Endothelial cell of umbilical vein (primary cell): ENCODE measurements around the gene SMARCA2. TPM values are rescaled to one million over a fixed set of nuclear protein-coding genes. Genes with fewer than 3 reads are reported as not detected.

Experiments
- BruUV-seq: library from RNA; stranded (reverse); fragments of 400-500 nt; replicated peaks from 2 replicates; lab custom pipeline; 2021; lab: Mats Ljungman, UMichigan
- CTCF ChIA-PET: fragments of 300-600, 350-600 bp; sonication (Branson Sonifier 250); formaldehyde crosslinking; loops from one replicate; lab custom pipeline; 2021; ENCODE audit warnings: antibody characterized with exemption, inconsistent platforms; lab: Charles Lee
- POLR2A ChIA-PET: fragments of 300-600, 350-600 bp; sonication (Branson Sonifier 250); formaldehyde crosslinking; loops from one replicate; lab custom pipeline; 2021; ENCODE audit warnings: antibody characterized with exemption, inconsistent platforms; lab: Charles Lee
- DNase-seq: peaks from one replicate; pipeline ENCODE4 v3.0.0-alpha.2; 2011; ENCODE audit warnings: low read depth, low spot score
- FAIRE-seq: peaks from 2 replicates; lab custom pipeline; 2011; peaks lifted over from hg19 to GRCh38; lab: Jason Lieb, UNC
- H2AFZ ChIP-seq: 2 replicates; pipeline ENCODE4 v1.6.0; 2012; ENCODE audit warnings: low read depth, low read length, control low read depth, inconsistent platforms
- H3K27ac ChIP-seq: 2 replicates; pipeline ENCODE4 v1.5.1; 2011; ENCODE audit warnings: low read depth, mild to moderate bottlenecking, control low read depth, low read length, moderate library complexity; ENCODE audit not compliant: insufficient read depth
- H3K27me3 ChIP-seq, 2 experiments: 2 replicates each; pipeline versions ENCODE4 v1.6.0 to v1.6.1; 2011; ENCODE audit warnings: low read length in 2 of 2, mixed read lengths in 1 of 2; ENCODE audit not compliant: control insufficient read depth in 2 of 2, insufficient read depth in 2 of 2
- H3K36me3 ChIP-seq, 2 experiments: 2 replicates in 1 of 2; 3 replicates in 1 of 2; pipeline ENCODE4 v1.5.1; 2011; ENCODE audit warnings: low read length in 2 of 2, mild to moderate bottlenecking in 1 of 2, moderate library complexity in 1 of 2; ENCODE audit not compliant: control insufficient read depth in 2 of 2, insufficient read depth in 2 of 2; ENCODE audit errors: extremely low read depth in 1 of 2
- H3K4me1 ChIP-seq: 3 replicates; pipeline ENCODE4 v1.5.1; 2011; ENCODE audit warnings: mild to moderate bottlenecking, low read length; ENCODE audit not compliant: control insufficient read depth, insufficient read depth; ENCODE audit errors: extremely low read depth
- H3K4me2 ChIP-seq: 2 replicates; pipeline ENCODE4 v1.6.1; 2011; ENCODE audit warnings: low read length, control low read depth, mixed read lengths; ENCODE audit not compliant: insufficient read depth
- H3K4me3 ChIP-seq, 3 experiments: fragments of 200-600 bp in 1 of 3; sonication (generic), shearing (Covaris generic) in 1 of 3; replicated peaks in 1 of 3; 2 replicates each; pipeline ENCODE4 v1.5.1; 2011 to 2016; ENCODE audit warnings: control low read depth in 3 of 3, low read length in 3 of 3, mild to moderate bottlenecking in 2 of 3, inconsistent platforms in 1 of 3, low read depth in 1 of 3, moderate library complexity in 1 of 3; ENCODE audit not compliant: insufficient read depth in 1 of 3
- H3K79me2 ChIP-seq: 2 replicates; pipeline ENCODE4 v1.6.0; 2012; ENCODE audit warnings: low read length, inconsistent platforms; ENCODE audit not compliant: control insufficient read depth, insufficient read depth
- H3K9ac ChIP-seq: replicated peaks from 2 replicates; pipeline ENCODE3; 2011; ENCODE audit warnings: low read length, control low read depth; ENCODE audit not compliant: insufficient read depth; ENCODE audit errors: extremely low read depth
- H3K9me1 ChIP-seq: replicated peaks from 3 replicates; pipeline ENCODE4 v1.6.0; 2011; ENCODE audit warnings: mild to moderate bottlenecking, low read length; ENCODE audit not compliant: control insufficient read depth, insufficient read depth; ENCODE audit errors: extremely low read depth
- H3K9me3 ChIP-seq: replicated peaks from 2 replicates; pipeline ENCODE4 v1.5.1; 2012; ENCODE audit warnings: low read length, inconsistent platforms; ENCODE audit not compliant: control insufficient read depth, insufficient read depth
- H4K20me1 ChIP-seq: replicated peaks from 2 replicates; pipeline ENCODE3; 2011; ENCODE audit warnings: mild to moderate bottlenecking, low read length; ENCODE audit not compliant: control insufficient read depth, insufficient read depth; ENCODE audit errors: extremely low read depth
- CTCF ChIP-seq, 2 donors: IDR thresholded peaks; 1 replicate in 1 of 2; 2 replicates in 1 of 2; pipeline ENCODE4 v1.5.1; 2011; ENCODE audit warnings: low read length in 2 of 2, mild to moderate bottlenecking in 2 of 2, moderate library complexity in 2 of 2, control low read depth in 1 of 2, inconsistent platforms in 1 of 2, low read depth in 1 of 2; ENCODE audit not compliant: insufficient read depth in 1 of 2; ENCODE audit errors: extremely low read depth in 1 of 2
- EZH2 ChIP-seq: IDR thresholded peaks from 2 replicates; pipeline ENCODE4 v1.6.1; 2012; ENCODE audit warnings: borderline replicate concordance, low read depth, mild to moderate bottlenecking, moderate library complexity, low read length, inconsistent platforms; ENCODE audit not compliant: severe bottlenecking
- GATA2 ChIP-seq: IDR thresholded peaks from 2 replicates; pipeline ENCODE4 v1.7.0; 2011; ENCODE audit warnings: low read depth, mild to moderate bottlenecking, moderate library complexity, mixed read lengths, low read length; ENCODE audit not compliant: insufficient read length, insufficient read depth
- POLR2AphosphoS5 ChIP-seq: IDR thresholded peaks from 2 replicates; pipeline ENCODE4 v1.6.1; 2012; ENCODE audit warnings: low read depth, mild to moderate bottlenecking, control low read depth, low read length, moderate library complexity; ENCODE audit not compliant: insufficient read depth
- dilution Hi-C: fragments of 300-500 bp; cut with MboI; formaldehyde crosslinking; loops from one replicate; pipeline ENCODE4 v1.15.0; 2019; ENCODE audit warnings: low sequenced_read_pairs; ENCODE audit not compliant: extremely low pct_ligation_motif_present
- intact Hi-C: fragments of 100-400 bp; cut with micrococcal nuclease; formaldehyde crosslinking; loops from one replicate; pipeline ENCODE4 v1.10.0; 2022
- polyA plus RNA-seq, 4 experiments: library from polyadenylated mRNA; depleted of rRNA in 3 of 4; stranded (reverse) in 3 of 4; unstranded in 1 of 4; fragments of >200 nt; gene quantifications; 2 replicates each; pipeline versions ENCODE4 v1.2.1 to v1.2.3, GENCODE V29; 2011 to 2012; ENCODE audit warnings: missing spikeins in 1 of 4
- total RNA-seq: library from RNA; stranded (reverse); gene quantifications from 2 replicates; pipeline ENCODE4 v1.2.3, GENCODE V29; 2021

The SMARCA2 gene
- total and polyA plus RNA-seq, 2 donors (not counting 3 experiments of a cell fraction or from before 2014, with no cell fraction given): 54.5 to 79.9 TPM

GRCh38 chr9:2130941-2131340 is 115.8 kb downstream of the SMARCA2 start:
- no TSS peak for BruUV-seq
- no peak overlapping the region for H3K4me2 ChIP-seq
- no peaks in the 10 kb centered on the region for H3K27me3 ChIP-seq
- ChIA-PET CTCF (interaction anchor here (1.2 to 4.1 kb wide), 7 partner anchors 9 to 598 kb away, joined by 3 to 79 read pairs (median 9); no protein-coding TSS in a partner anchor), POLR2A (no interaction called here)
- H3K79me2 ChIP-seq: no peaks in the 10 kb centered on the region
- no peak overlapping the region for H3K4me3 ChIP-seq
- no peak overlapping the region for H3K27ac ChIP-seq
- no peaks in the 10 kb centered on the region for H3K9me1 ChIP-seq
- no peak overlapping the region for H3K9ac ChIP-seq
- H2AFZ ChIP-seq: no peak overlapping the region
- H3K9me3 ChIP-seq: no peaks in the 10 kb centered on the region
- H3K4me1 ChIP-seq: peaks cover 24% of the 10 kb centered on the region
- TF ChIP-seq GATA2: no peak
- TF ChIP-seq EZH2: no peak
- TF ChIP-seq POLR2AphosphoS5: no peak
- H3K36me3 ChIP-seq: no peaks in the 10 kb centered on the region
- H4K20me1 ChIP-seq: no peaks in the 10 kb centered on the region
- dilution Hi-C loops: no loop called here
- intact Hi-C loops: loop anchor here (5.0 kb wide), 1 partner anchor 111 kb away; no protein-coding TSS in a partner anchor
- FAIRE-seq (no peak), DNase-seq (no peak)

GRCh38 chr9:2132484-2133082 is 117.4 kb downstream of the SMARCA2 start:
- no peaks in the 10 kb centered on the region for H3K36me3 ChIP-seq
- peaks cover 15% of the 10 kb centered on the region for H3K4me1 ChIP-seq
- ChIA-PET POLR2A (no interaction called here), CTCF (interaction anchor here (0.6 to 4.1 kb wide), 32 partner anchors 10 to 725 kb away, joined by 3 to 79 read pairs (median 4); partner anchors contain the start of gene PUM3)
- H4K20me1 ChIP-seq: no peaks in the 10 kb centered on the region
- FAIRE-seq: peak; percentile 24
- peak; percentile 42 for DNase-seq
- no peak overlapping the region for H3K27ac ChIP-seq
- H3K9me3 ChIP-seq: no peaks in the 10 kb centered on the region
- intact Hi-C loops (loop anchor here (1.0 to 5.0 kb wide), 4 partner anchors 49 to 706 kb away; no protein-coding TSS in a partner anchor), dilution Hi-C loops (no loop called here)
- no peaks in the 10 kb centered on the region for H3K27me3 ChIP-seq
- no peak overlapping the region for H2AFZ ChIP-seq
- H3K9me1 ChIP-seq: no peaks in the 10 kb centered on the region
- no peak overlapping the region for H3K9ac ChIP-seq
- H3K4me2 ChIP-seq: no peak overlapping the region
- TF ChIP-seq CTCF (IDR thresholded peaks at IDR 0.05; ENCODE audit: extremely low read depth in 1 of 2, insufficient read depth in 1 of 2, low read depth in 1 of 2, low read length in 2 of 2) (peak; percentile 40 to 48), EZH2 (no peak)
- H3K4me3 ChIP-seq: no peak overlapping the region
- H3K79me2 ChIP-seq: no peaks in the 10 kb centered on the region
- BruUV-seq: no TSS peak
